HG02870 (cell line): ENCODE data around the gene SPEG.

ENCODE experiments used
- ATAC-seq: cut with Tn5 transposase; IDR thresholded peaks from one replicate; pipeline ENCODE4 v1.9.1; 2021; ENCODE audit warnings: mild to moderate bottlenecking, moderate library complexity; ENCODE audit not compliant: unreplicated experiment

SPEG gene

DNA sequence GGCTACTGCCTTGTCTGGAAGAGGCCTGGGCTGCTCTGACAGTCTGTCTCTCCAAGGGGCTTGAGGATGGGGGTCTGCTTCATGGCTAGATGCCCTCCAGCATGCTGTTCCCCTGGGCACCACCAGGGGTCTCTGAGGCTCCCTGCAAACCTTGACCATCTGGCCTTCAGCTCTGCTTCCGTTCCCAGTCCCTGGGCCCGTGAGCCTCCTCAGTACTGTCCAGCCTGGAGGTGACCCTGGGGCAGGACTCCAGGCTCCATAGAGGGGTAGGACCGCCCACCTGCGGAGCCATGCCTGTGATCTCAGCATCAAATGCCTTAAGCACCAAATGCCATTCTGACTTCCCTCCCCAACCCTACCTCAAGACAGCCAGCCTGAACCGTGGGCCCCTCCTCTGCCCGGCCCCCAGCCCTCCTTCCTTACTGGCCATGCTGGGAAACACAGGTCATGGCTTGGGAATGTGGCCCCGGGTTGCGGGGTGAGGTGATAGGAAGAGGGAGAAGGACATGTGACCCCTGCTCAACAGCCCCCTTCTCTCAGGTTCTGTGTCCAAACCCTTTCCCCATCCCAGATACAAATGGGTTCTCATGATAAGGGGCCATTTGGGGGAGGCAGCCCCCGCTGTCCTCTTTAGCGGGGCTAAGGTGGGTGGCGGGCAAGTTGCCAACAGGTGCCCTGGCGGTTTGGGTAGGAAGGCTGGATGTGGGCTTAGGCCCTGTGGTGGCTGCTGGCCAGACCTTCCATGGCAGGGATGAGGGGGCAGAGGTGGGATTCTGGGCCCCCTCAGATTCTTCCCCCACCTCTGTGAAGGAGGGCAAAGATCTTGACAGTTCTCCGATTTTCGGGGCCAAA lies 25.0 kb downstream of the SPEG start:
- ATAC-seq, result peak; percentile 66

DNA sequence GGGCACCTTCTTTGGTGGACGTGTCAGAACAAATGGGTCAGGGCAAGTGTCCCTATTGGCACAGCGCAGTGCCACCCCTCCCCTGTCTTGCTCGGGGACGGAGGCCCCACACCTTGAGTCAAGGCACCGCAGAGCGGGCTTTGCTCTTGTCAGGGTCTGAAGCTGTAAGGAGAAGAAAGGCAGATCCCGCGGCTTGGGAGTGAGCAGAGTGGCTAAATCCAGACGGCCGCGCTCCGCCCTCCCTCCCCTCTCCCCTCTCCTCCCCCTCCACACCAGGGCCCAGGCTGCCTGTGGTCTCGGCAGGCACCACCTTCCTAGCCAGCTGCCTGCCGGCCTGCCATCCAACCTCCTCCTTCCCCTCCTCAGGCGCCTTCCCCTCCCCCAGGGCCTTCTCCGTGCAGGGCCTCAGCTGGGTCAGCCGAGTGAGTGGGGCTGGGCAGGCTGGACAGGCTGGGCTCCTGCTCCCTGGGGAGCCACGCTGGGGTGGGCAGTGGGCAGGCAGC lies 25.8 kb downstream of the SPEG start:
- ATAC-seq, result no peak

DNA sequence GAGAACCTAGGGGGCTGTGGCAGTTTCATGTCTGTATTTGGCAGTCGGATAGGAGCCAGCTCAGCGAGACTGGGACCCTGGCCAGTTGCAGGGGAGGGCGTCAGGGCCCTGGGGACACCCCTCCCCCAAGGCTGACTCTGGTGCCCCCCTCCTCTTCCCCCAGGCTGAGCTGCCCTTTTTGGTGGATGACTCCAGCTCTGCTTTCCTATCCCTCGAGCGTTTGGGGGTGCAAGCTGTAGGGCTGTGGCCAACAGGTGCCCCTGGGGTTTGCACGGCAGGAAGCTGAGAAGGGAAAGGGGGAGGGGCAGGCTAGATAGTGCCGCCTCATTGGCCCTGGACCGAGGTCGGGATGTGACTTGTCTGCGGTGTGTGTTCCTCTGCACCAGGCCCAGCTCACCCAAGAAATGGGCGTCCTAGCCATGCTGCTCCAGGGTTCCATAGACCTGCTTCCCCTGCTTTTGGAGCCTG lies 26.4 kb downstream of the SPEG start:
- no peak for ATAC-seq

DNA sequence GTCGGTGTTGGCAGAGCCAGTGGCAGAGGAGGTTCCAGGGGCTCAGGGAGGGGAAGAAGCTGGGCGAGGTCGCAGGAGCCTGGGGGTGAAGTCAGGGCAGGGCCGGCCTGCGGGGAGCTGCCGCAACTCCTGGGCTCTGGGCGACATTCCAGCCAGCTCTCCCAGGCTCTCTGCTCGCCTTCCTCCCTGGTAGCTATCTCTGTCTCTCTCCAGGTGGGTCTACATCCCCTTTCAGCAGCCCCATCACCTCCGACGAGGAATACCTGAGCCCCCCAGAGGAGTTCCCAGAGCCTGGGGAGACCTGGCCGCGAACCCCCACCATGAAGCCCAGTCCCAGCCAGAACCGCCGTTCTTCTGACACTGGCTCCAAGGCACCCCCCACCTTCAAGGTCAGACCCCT lies 27.0 kb downstream of the SPEG start:
- no peak for ATAC-seq

DNA sequence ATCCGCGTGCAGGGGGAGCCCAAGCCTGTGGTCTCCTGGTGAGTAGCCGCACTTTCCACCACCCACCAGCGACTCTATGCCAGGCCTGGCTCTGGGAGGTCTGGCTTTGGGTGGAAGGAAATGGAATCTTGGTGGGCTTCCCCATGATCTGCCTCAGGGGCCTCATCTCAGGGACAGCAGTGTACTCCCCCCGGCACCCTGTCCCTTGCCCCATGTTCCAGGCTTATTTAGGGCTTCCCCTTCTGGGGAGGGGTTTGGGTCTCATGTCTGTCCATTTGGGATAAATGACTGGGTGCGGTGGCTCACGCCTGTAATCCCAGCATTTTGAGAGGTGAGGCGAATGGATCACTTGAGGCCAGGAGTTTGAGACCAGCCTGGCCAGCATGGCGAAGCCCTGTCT lies 27.7 kb downstream of the SPEG start:
- no peak for ATAC-seq

DNA sequence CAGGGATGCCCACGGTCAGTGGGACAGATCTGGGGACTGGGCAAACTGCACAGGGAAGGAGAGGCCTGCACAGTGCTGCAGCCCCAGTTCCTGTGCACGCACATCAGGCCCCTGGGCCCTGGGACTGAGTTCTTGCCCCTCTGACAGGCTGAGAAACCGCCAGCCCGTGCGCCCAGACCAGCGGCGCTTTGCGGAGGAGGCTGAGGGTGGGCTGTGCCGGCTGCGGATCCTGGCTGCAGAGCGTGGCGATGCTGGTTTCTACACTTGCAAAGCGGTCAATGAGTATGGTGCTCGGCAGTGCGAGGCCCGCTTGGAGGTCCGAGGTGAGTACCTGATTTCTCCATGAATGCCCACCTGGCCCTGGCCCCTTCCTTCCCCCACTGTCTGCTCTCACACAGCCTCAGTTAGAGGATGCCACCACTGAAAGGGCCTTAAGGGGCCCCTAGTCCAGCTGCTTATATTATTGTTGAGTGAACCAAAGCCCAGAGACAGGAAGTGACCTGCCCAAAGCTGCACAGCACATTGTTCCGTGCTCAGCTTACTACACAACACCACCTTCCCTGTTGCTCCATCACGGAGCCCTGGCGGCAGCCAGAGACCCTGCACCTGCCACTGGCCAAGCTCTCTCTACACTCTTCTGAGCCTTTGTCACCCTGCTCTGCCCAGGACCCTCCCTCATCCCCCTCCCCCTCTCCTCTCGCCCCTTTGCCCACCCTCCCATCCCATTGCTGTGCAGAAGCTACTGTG lies 29.8 kb downstream of the SPEG start:
- no peak for ATAC-seq

DNA sequence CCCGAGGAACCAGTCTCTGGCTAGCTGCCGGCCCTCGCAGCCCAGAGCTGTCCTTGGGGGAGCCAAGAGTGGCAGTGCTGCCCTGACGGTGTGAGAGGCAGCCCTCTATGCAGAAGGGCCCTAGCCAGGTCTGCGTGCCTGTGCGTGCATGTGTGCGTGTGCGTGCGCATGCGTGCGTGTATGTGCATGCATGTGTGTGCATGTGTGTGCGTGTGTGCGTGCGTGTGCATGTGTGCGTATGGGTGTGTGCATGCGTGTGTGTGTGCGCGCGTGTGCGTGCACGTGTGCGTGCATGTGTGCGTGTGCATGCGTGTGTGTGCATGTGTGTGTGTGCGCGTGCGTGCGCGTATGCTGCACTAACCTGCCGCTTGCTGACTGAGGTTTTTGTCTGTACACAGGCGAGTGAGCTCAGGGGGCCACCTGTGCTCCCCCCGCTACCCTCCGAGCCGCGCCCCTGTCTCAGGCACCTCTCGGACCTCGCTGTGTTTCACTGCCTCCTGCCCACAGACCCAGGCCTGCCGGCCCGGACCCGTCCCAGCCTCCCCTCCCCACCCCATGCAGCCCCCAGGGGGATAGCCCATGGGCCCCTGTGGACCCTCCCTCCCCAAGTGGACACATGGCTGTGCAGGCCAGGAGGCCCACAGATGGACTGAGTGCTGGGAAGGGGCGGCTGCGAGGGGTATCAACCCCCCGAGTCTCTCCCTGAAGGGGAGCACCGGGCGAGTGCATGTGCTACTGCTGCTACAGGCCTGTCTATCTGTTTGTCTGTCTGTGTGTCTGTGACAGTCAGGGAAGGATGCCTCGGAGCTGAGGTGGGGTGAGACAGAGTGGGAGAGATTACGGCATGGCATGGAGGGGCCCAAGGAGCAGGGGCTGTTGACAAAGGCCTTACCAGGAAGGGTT lies 31.3 kb downstream of the SPEG start:
- no peak for ATAC-seq

DNA sequence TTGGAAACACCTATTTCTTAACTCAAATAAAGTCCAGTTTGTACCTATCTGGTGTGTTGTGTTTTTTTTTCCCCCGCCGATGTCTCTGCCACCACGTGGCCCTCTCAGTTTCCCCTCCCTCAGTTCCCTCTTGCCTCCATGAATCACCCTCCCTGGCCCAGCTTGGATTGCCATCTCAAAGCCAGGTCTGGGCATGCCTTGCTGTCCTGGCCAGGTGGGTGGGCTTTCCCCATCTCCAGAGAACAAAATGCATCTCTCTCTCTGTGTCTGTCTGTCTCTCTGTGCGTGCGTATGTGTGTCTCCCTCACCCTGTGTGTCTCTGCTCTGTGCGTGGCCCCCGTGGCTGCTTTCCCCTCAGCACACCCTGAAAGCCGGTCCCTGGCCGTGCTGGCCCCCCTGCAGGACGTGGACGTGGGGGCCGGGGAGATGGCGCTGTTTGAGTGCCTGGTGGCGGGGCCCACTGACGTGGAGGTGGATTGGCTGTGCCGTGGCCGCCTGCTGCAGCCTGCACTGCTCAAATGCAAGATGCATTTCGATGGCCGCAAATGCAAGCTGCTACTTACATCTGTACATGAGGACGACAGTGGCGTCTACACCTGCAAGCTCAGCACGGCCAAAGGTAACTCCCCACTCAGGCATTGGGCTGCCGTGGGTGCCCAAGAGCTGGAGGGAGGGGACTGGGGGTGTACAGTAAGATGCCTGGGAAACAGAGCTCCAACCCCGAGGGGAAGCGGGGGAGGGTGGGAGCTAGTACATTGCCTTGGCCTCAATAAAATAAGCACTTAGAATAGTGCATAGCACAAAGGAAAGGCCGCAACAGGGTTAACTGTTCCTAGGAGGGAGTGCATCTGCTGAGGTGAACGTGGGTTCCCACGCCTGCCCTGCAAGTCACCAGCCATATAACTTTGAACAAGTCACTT lies 32.4 kb downstream of the SPEG start:
- no peak for ATAC-seq

DNA sequence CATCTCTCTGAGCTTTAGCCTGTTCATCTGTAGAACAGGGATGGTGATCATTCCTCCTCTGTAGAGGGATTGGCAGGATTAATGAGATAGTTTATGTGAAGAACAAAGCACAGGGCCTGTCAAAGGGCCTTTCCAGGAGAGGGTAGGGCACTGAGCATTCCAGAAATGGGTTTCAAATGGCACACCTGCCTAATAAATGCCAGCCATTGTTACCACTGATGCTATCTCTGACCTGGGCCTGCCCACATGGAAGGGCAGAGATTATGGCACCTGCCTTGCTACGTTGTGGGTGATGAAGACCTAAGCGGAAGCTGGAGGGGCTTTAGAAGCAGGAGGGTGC lies 33.1 kb downstream of the SPEG start:
- no peak for ATAC-seq

DNA sequence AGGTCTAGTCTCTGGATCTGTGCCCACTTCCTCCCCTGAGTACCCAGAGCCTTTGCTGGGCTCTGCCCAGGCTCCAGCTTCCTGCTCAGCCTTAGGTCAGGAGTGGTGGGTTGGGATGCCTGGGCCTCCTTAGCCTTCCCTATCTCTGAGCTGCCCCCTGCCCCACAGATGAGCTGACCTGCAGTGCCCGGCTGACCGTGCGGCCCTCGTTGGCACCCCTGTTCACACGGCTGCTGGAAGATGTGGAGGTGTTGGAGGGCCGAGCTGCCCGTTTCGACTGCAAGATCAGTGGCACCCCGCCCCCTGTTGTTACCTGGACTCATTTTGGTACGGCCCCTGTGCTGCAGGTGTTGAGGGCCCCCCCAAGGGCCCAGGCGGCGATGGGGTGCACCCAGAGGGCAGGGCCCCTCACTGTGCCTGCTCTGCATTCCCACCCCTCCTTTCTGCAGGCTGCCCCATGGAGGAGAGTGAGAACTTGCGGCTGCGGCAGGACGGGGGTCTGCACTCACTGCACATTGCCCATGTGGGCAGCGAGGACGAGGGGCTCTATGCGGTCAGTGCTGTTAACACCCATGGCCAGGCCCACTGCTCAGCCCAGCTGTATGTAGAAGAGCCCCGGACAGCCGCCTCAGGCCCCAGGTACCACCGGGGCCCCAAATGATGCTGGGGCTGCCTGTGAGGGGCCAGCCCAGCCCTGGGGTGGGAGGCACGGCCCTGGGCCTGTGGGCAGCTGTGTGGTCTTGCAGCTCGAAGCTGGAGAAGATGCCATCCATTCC lies 34.0 kb downstream of the SPEG start:
- no peak for ATAC-seq

DNA sequence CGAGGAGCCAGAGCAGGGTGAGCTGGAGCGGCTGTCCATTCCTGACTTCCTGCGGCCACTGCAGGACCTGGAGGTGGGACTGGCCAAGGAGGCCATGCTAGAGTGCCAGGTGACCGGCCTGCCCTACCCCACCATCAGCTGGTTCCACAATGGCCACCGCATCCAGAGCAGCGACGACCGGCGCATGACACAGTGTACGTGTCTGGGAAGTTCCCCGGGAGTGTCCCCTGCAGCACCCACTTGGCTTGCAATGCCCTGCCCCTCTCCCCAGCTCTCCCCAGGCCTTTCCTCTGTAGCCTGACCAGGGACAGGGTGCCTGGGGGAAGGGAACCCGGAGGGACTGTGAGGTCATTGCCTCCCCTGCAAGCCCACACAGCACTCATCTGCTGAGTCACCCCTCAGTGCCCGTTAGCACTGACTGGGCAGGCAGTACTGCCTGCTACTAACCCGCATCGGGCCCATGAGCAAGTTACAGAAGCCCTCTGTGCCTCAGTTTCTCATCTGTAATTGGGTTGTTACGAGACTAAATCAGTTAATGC lies 34.6 kb downstream of the SPEG start:
- no peak for ATAC-seq

DNA sequence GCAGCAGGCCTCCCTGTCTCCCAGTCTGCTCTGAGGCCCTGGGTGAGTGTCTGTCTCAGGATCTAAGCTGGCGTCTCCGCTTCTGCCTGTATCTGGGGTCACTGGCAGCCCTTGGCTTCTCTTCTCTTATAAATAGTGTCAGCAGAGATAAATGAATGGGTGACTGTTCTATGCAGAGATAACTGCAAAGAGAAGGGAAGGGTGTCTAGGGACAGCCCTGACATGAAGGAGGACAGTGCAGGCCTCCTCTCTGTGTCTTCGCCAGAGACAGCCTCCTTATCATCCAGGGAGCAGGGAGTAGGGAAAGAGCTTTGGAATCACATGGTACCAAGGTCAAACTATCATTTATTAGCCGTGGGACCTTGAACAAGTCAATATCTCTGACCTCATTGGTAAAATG lies 35.8 kb downstream of the SPEG start:
- ATAC-seq, result no peak

DNA sequence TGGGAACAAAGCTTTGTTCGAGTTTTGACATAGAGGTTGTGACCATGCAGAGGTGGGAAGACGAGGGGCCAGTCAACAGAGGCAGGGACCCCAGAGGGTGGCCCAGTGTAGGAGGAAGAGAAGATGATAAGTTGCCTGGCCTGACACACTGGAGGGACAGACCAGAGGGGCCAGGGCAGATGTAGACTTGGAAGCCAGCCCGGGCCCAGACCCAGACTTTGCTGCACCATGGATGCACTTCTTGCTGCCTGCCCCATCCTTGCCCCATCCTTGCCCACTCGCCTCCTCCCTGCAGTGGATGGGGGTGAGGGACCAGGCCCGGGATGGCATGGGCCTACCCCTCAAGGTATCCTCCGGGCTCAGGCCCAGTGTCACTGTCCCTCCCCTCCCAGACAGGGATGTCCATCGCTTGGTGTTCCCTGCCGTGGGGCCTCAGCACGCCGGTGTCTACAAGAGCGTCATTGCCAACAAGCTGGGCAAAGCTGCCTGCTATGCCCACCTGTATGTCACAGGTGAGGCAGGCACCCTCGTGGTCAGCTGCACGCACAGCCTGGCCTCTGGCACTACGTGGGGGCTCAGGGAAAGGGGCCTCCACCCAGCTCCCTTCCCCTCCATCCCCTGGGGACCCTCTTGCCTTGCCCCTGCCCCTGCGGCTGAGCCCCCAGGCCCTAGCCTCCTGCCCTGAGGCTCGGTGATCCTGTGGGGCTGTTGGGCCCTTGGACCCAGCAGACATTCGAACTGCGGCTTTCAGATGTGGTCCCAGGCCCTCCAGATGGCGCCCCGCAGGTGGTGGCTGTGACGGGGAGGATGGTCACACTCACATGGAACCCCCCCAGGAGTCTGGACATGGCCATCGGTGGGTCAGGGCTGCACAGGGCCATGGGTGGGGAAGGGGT lies 37.1 kb downstream of the SPEG start:
- ATAC-seq, result no peak

DNA sequence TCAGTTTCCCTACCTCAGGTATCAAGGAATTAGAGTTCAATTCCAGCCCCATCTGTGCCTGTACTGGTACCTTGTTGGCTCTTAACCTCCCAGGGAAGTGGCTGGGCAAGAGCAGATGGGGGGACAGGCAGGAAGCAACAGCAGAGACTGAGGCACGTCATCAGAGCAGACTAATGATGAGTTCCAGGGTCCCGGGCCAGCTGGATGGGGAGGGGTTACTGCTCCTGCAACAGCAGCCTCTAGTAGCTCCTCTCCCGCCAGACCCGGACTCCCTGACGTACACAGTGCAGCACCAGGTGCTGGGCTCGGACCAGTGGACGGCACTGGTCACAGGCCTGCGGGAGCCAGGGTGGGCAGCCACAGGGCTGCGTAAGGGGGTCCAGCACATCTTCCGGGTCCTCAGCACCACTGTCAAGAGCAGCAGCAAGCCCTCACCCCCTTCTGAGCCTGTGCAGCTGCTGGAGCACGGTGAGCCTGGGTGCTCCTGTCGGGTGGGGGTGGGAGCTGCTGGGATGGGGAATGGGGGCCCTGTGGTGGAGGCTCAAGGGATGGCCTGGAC lies 38.1 kb downstream of the SPEG start:
- no peak for ATAC-seq

DNA sequence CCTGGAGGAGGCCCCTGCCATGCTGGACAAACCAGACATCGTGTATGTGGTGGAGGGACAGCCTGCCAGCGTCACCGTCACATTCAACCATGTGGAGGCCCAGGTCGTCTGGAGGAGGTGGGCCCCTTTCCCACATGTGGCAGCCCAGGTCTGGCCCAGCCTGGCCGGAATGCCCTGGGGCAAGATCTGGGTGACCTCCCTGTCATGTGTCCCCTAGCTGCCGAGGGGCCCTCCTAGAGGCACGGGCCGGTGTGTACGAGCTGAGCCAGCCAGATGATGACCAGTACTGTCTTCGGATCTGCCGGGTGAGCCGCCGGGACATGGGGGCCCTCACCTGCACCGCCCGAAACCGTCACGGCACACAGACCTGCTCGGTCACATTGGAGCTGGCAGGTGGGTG lies 38.9 kb downstream of the SPEG start:
- ATAC-seq, result no peak

DNA sequence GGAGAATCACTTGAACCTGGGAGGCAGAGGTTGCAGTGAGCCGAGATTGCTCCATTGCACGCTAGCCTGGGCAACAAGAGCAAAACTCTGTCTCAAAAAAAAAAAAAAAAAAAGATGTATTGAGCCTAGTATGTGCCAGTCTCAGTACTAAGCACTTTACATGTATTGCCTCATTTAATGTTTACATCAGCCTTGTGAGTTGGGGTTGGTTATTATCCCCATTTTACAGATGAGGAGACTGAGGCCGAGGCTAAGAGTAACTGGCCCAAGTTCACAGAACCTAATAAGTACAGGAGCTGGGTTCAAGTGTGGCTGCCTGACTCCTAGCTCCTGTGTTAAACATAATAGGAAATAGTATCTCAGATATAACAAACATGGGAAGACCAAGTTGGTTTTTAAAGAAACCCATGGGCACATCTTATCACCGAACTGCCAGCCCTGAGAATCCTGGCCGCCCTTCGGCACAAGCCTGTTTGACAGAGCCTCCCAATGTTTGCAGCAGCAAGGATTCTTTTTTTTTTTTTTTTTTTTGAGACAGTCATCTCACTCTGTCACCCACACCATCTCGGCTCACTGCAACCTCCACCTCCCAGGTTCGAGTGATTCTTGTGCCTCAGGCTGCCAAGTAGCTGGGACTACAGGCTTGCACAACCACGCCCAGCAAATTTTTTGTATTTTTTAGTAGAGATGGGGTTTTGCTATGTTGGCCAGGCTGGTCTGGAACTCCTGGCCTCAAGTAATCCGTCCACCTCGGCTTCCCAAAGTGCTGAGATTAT lies 39.8 kb downstream of the SPEG start:
- ATAC-seq, result no peak

DNA sequence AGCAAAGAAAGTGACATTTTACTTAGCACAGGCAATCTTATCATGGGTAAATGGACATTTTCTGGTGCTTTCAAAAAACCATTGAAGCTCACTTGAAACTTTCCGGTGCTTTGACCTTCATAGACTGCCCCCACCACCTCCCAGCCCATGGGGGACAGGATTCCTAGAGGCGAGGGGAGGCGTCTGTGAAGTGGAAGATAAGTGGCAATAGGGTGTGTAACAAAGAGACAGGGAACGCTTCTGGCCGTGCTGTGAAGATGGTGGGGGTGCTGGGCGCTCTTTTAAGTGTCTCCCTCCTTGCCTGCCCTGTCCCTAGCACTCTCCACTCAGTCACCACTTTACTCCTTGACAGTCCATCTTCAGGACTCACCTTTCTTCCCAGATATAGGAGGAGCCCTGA lies 40.6 kb downstream of the SPEG start:
- no peak for ATAC-seq
